Muscle of back (tissue), 11 donors: ENCODE results near the gene GJA3. TPM values are rescaled to one million over a fixed set of nuclear protein-coding genes. Genes with fewer than 3 reads are reported as not detected.

Experiments
- DNase-seq, 3 donors: peaks; one replicate each; pipeline versions ENCODE4 v3.0.0 to v3.0.0-alpha.2; 2013
- polyA plus RNA-seq, 10 donors: library from polyadenylated mRNA; unstranded; fragments of 120-200 nt; gene quantifications; one replicate each; pipeline ENCODE4 v1.2.1, GENCODE V29; 2013; ENCODE audit not compliant: insufficient read length in 10 of 10

GJA3 gene
- polyA plus RNA-seq, 10 donors = 1.9 to 5.6 (median 3.2) TPM

GRCh38 chr13:20093951-20094350, 66.9 kb downstream of the GJA3 start:
- no peak for DNase-seq

- no peak for DNase-seq
These were observed 70.5 kb downstream of the GJA3 start for GRCh38 chr13:20090349-20090748.

Other genes starting within 250 kb of the GJA3 start
- 10 to 100 TPM; 37.2 to 75.3 (median 53.4) TPM for gene ZMYM2, start 202.3 kb downstream of the GJA3 start, polyA plus RNA-seq
- 10 to 100 TPM in 2 of 10 donors, 1 to 10 TPM in 5, under 1 TPM in 3; 0.37 to 14.4 (median 2.3) TPM for gene GJB2, start 31.9 kb upstream of the GJA3 start, polyA plus RNA-seq
- 10 to 100 TPM in 2 of 10 donors, under 1 TPM in 2, not detected in 6; 0.13 to 16.0 (median 7.8) TPM for gene GJB6, start 71.3 kb upstream of the GJA3 start, polyA plus RNA-seq